GM18520 (cell line): ENCODE results near the gene ZFYVE28.
A peak's percentile ranks its signal among the peaks of the same experiment; 100 is the strongest.

Experiments
- ATAC-seq: cut with Tn5 transposase; IDR thresholded peaks from one replicate; pipeline ENCODE4 v1.9.1; 2021; ENCODE audit not compliant: unreplicated experiment

ZFYVE28 gene

DNA sequence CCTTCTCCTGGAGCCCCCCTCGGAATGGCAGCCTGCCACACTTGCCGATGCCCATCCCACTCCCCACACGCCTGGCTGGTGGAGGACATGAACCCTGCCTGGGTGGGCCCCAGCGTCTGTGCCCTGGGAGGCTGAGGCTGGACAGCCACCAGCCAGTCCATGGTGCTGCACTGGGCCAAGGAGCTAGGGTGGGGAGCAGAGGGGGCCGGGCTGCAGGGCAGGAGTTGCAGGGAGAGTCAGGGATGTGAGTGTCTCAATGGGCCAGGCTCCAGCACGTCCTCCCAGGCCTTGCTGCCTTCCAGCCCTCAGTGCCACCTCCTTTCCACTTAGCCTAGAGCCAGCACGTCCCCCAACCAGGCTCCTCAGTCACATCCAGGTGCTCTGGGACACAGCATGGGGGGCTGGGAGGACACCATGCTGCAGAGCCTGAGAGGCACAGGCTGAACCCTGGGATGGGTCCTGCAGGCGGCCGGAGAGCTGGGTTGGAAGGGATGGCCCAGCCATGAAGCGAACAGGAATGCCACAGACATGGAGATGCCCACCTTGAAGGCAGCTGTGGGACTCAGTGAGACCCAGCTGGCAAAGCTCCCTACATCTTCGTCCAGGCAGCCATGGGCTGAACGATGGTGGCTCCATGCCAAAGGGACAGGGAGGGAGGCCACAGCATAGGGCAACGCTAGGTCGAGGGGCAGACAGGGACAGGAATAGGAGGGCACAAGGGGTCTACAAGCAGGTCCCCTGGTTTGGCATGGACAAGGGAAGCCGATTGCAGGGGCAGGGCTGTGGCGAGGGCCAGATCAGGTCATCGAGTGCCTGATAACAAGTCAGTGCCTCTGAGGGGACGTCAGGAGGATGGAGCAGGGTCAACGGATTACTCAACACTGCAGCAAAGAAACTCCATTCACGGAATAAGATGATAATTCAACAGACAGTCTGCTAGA is 126.5 kb downstream of the ZFYVE28 start:
- ATAC-seq: no peak

- no peak for ATAC-seq
These were observed 127.3 kb downstream of the ZFYVE28 start for GRCh38 chr4:2290974-2291704.

DNA sequence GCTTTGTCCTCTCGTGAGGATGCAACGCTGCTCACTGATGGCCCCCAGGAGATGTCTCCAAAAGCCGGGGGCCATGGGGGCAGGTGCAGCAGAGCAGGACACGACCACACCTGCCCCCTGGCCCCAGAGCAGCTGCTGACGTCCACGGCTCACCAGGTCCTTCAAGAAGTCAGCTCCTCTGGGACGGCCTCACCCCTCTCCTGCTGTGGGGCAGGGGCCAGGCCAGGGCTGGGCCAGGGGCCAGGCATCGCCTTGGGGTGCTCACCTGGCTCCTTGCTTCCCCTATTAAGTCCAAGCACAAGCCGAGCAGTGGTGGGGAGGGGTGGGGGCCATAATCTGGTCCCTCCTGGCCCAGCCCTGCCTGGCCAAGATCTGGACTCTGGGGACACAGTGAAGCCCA is 128.0 kb downstream of the ZFYVE28 start:
- ATAC-seq: no peak

DNA sequence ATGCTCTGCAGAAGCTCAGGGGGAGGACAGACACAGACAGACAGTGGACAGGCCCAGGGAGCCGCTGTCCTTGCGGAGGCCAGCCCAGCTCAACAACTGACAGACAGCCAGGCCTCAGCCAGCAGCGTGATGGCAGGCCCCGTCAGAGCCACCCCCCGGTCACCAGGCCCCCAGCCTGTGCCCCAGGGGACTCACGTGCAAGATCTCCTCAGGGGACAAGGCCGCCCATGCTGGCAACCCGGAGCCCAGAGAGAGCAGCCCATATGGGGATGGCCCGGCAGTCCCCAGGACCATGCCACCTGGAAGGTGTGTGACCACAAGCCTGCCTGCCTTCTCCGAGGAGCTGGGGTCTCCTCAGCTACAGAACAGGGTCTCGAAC is 128.5 kb downstream of the ZFYVE28 start:
- ATAC-seq: no peak

- no peak for ATAC-seq
These were observed 129.0 kb downstream of the ZFYVE28 start for GRCh38 chr4:2289311-2289954.

- ATAC-seq: no peak
These were observed 130.3 kb downstream of the ZFYVE28 start for GRCh38 chr4:2288051-2288541.

DNA sequence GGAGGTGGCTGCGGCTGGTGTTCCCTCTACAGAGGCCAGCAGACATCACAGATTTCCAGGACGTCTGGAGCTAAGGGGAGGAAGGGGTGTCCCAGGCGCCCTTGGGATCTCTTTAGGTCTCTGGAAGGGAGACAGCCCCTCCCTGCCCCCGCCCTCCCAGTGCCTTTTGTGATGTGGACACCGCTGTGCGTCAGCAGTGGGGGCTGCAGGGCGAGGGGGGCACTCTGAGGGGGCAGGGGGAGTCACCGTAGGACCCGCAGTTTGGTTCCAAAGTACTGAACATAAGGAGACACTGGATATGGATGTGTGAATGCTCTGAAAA is 130.9 kb downstream of the ZFYVE28 start:
- ATAC-seq: no peak

- ATAC-seq: no peak
These were observed 131.4 kb downstream of the ZFYVE28 start for GRCh38 chr4:2286904-2287593.

GRCh38 chr4:2285613-2286381 is 132.6 kb downstream of the ZFYVE28 start:
- ATAC-seq: no peak

DNA sequence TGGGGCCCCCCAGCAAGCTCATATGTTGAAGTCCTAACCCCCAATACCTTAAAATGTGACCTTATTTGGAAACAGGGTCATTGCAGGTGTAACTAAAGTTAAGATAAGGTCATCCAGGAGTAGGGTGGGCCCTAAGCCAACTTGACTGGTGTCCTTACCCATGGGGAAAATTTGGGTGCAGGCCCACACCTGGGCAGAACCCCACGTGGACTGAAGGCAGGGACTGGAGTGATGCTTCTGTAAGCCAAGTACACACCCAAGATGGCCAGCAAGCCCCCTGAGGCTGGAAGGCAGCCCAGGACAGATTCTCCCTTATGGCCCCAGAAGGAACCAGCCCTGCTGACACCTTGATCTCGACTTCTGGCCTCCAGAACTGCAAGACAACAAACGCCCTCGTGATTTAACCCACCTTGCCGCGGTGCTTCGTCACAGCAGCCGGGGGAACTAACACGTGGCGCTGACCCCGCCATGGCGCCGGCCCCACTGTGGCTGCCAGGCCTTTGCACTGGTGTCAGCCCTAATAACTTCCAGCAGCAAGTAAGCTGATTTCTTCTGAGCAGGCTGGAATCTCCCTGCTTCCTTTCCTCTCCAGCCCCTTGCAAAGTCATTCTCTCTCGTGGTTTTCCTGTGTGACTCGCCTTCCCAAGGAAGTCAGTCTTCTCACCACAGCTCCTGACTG is 133.4 kb downstream of the ZFYVE28 start:
- no peak for ATAC-seq

DNA sequence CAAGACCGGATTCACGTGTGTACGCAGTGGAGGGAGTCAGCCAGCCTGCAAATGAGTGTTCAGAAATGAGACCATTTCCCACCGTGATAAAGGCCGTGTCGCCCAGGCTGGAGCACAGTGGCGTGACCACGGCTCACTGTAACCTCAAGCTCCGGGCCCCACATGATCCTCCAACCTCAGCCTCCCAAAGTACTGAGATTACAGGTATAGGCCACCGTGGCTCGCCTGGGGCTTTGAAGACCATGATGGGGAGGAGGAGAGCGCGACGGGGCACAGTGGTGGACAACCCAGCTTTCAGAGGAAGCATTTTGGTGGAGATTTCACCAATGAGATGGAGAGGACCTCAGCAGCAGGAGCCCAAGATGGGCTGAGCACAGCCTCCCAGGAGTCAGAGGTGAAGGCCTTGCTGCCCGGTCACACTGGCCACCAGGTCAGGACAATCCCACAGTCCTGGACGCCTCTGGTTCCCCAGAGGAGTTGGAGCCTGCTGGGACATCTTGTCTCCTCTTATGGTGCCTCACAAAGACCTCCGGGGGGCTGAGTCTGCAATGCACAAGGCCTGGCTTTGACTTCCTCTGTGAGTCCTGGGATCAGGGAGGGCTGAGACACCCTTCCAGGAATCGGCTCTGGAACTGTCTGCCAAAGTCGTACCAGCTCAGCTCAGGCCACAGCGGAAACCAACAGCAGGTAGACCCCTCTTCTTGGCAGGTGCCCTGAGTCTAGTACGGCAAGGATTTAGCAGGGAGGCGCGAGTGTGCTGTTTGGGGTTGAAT is 134.1 kb downstream of the ZFYVE28 start:
- ATAC-seq: no peak

DNA sequence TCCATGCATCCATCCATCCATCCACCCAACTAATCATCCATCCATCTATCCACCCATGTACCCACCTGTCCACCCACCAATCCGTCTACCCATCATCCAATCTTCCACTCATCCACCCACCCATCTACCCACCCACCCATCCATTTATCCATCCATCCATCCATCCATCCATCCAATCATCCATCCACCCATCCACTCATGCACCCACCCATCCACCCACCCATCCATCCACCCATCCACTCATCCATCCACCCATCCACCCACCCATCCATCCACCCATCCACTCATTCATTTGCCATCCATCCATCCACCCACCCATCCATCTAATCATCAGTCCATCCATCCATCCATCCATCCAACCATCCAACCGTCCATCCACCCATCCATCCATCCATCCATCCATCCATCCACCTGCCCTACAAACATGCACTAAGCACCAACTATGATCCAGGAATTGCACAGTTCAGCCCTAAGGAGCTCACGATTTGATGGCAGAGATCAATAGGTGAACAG is 135.2 kb downstream of the ZFYVE28 start:
- no peak for ATAC-seq

GRCh38 chr4:2281575-2282343 is 136.7 kb downstream of the ZFYVE28 start:
- peak; percentile 65 for ATAC-seq

DNA sequence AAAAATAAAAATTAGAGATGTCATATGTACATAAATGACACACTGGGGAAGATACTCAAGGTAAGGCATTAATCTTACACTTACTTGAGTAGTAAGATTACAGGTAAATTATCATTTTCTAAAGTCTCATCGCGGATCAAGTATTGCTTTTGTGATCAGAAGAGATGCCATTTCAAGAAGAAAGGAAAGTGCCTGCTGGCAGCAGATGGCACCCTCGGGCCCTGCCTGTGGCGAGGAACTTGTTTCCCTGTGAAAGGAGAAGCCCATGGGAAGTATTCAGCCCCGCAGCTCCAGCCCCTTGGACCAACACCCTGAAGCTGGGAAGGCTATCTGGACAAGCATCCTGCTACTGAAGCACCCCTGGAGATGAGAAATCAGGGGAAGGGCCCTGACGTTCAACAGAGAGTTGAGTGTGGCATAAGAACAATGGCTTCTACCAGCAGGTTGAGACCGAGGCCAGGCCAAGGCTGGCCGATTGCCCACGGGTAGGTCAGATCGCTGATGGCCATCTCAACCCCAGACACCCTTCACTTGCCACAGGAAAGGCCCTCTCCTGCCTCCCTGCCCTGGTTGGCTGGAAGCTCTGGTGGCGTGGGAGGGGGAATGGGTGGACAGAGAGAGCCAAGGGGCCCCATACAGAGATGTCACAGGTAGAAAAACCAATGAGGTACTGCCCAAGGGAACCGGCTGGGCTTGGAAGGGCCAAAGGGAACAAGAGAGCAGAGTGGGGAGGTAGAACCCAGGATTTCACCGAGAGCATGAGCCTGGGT is 137.7 kb downstream of the ZFYVE28 start:
- ATAC-seq: no peak

DNA sequence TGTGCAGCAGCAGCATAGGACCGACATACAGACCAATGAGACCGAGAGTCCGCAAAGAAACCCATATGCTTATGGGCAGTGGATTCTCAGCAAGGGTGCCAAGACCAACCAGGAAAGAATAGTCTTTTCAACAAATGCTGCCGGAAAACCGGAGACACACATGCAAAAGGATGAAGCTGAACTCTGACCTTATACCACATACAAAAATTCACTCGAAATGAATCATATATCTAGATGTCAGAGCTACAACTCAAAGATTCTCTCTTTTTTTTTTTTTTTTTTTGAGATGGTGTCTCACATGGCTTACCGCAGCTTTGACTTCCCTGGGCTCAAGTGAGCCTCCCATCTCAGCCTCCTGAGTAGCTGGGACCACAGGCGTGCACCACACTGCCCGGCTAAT is 140.5 kb downstream of the ZFYVE28 start:
- ATAC-seq: no peak

- no peak for ATAC-seq
These were observed 141.7 kb downstream of the ZFYVE28 start for GRCh38 chr4:2276581-2277325.
